GM12878 (cell line): ENCODE results near the gene CLRN1. TPM values are rescaled to one million over a fixed set of nuclear protein-coding genes. Genes with fewer than 3 reads are reported as not detected.

ENCODE experiments used
- ATAC-seq: fragments of 200-7000 bp; cut with Tn5 transposase; 3 replicates; pipeline ENCODE4 v1.9.1; 2020; ENCODE audit warnings: mild to moderate bottlenecking, moderate library complexity
- BruUV-seq: library from RNA; stranded (reverse); fragments of 400-500 nt; replicated peaks from 2 replicates; lab custom pipeline; 2021; lab: Mats Ljungman, UMichigan
- CTCF ChIA-PET: fragments of 300-600 bp; sonication (Branson Sonifier 250); formaldehyde crosslinking; extraction: SDS; loops from one replicate; lab custom pipeline; 2021; ENCODE audit warnings: inconsistent platforms; lab: Yijun Ruan, JAX
- POLR2A ChIA-PET: fragments of 350-600 bp; formaldehyde crosslinking; extraction: SDS; loops from one replicate; lab custom pipeline; 2021; ENCODE audit warnings: inconsistent platforms; lab: Charles Lee
- RAD21 ChIA-PET: fragments of 300-600 bp; sonication (Branson Sonifier 250); formaldehyde crosslinking; loops from one replicate; lab custom pipeline; 2023; ENCODE audit warnings: antibody characterized with exemption; ENCODE audit not compliant: unreplicated experiment; lab: Charles Lee
- SMC1A ChIA-PET: fragments of 300-600 bp; sonication (Branson Sonifier 250); formaldehyde crosslinking; loops from one replicate; lab custom pipeline; 2023; ENCODE audit not compliant: unreplicated experiment, uncharacterized antibody; lab: Charles Lee
- DNase-seq: peaks from one replicate; pipeline ENCODE4 v3.0.0-alpha.2; 2011; ENCODE audit warnings: low read depth, low spot score
- FAIRE-seq: peaks from 3 replicates; lab custom pipeline; 2011; peaks lifted over from hg19 to GRCh38; lab: Jason Lieb, UNC
- H2AFZ ChIP-seq: 2 replicates; pipeline ENCODE4 v1.6.0; 2011; ENCODE audit warnings: low read depth, low read length, control low read depth; ENCODE audit not compliant: control insufficient read depth
- H3K27ac ChIP-seq: 2 replicates; pipeline ENCODE4 v1.5.1; 2011; ENCODE audit warnings: control low read depth; ENCODE audit not compliant: control insufficient read depth, insufficient read depth
- H3K27me3 ChIP-seq, 2 experiments: replicated peaks in 1 of 2; 2 replicates each; pipeline versions ENCODE4 v1.6.0 to v1.6.1; 2011; ENCODE audit warnings: low read length in 1 of 2; ENCODE audit not compliant: control insufficient read depth in 2 of 2, insufficient read depth in 2 of 2
- H3K36me3 ChIP-seq, 2 experiments: 2 replicates each; pipeline ENCODE4 v1.5.1; 2011; ENCODE audit warnings: low read length in 1 of 2; ENCODE audit not compliant: control insufficient read depth in 2 of 2, insufficient read depth in 2 of 2
- H3K4me1 ChIP-seq: 2 replicates; pipeline ENCODE4 v1.6.1; 2011; ENCODE audit warnings: mild to moderate bottlenecking, low read length, moderate library complexity, mixed read lengths; ENCODE audit not compliant: control insufficient read depth, insufficient read depth
- H3K4me2 ChIP-seq: 2 replicates; pipeline ENCODE4 v1.6.0; 2011; ENCODE audit warnings: control low read depth; ENCODE audit not compliant: control insufficient read depth, insufficient read depth
- H3K4me3 ChIP-seq: fragments of 200-600 bp; sonication (generic); 2 replicates; pipeline ENCODE4 v1.5.1; 2016
- H3K79me2 ChIP-seq: 2 replicates; pipeline ENCODE4 v1.6.0; 2011; ENCODE audit warnings: low read length; ENCODE audit not compliant: control insufficient read depth, insufficient read depth
- H3K9ac ChIP-seq: 2 replicates; pipeline ENCODE4 v1.8.0; 2011; ENCODE audit warnings: low read length, control low read depth, mixed read lengths; ENCODE audit not compliant: control insufficient read depth, insufficient read depth
- H3K9me3 ChIP-seq: replicated peaks from 3 replicates; pipeline ENCODE4 v1.5.1; 2011; ENCODE audit warnings: mild to moderate bottlenecking, low read length; ENCODE audit not compliant: control insufficient read depth, insufficient read depth
- H4K20me1 ChIP-seq: 2 replicates; pipeline ENCODE4 v1.6.0; 2011; ENCODE audit not compliant: control insufficient read depth, insufficient read depth
- CBFB ChIP-seq: IDR thresholded peaks from 2 replicates; pipeline ENCODE4 v1.6.1; 2016; ENCODE audit warnings: antibody characterized with exemption, low read depth
- CREM ChIP-seq: IDR thresholded peaks from 2 replicates; pipeline ENCODE4 v1.6.1; 2014; ENCODE audit warnings: antibody characterized with exemption, low read depth
- EED ChIP-seq: sonication (generic); IDR thresholded peaks from 2 replicates; pipeline ENCODE4 v1.6.1; 2016; ENCODE audit warnings: antibody characterized with exemption, low read depth
- ETV6 ChIP-seq, 2 experiments: fragments of 450-650 bp in 1 of 2; IDR thresholded peaks in 1 of 2; conservative IDR thresholded peaks in 1 of 2; 2 replicates each; pipeline ENCODE4 v1.6.1; 2014; ENCODE audit warnings: antibody characterized with exemption in 1 of 2, borderline replicate concordance in 1 of 2, low read depth in 1 of 2, mild to moderate bottlenecking in 1 of 2, moderate library complexity in 1 of 2
- HDAC2 ChIP-seq: fragments of 200-600 bp; sonication (generic); IDR thresholded peaks from 2 replicates; pipeline ENCODE4 v1.6.1; 2017
- POLR2A ChIP-seq: IDR thresholded peaks from 2 replicates; pipeline ENCODE4 v1.6.1; 2011; ENCODE audit warnings: low read depth, mild to moderate bottlenecking, low read length
- RBBP5 ChIP-seq: fragments of 200-600 bp; sonication (generic); conservative IDR thresholded peaks from 2 replicates; pipeline ENCODE4 v1.6.1; 2016
- SIX5 ChIP-seq: IDR thresholded peaks from 2 replicates; pipeline ENCODE4 v1.6.1; 2011; ENCODE audit warnings: mild to moderate bottlenecking, low read depth, low read length, moderate library complexity; ENCODE audit not compliant: severe bottlenecking
- SPI1 ChIP-seq: IDR thresholded peaks from 2 replicates; pipeline ENCODE4 v1.6.1; 2011; ENCODE audit warnings: low read depth, mild to moderate bottlenecking, low read length, moderate library complexity, borderline replicate concordance; ENCODE audit not compliant: insufficient read depth
- STAT1 ChIP-seq: fragments of 450-650 bp; conservative IDR thresholded peaks from 2 replicates; pipeline ENCODE4 v1.6.1; 2014; ENCODE audit warnings: antibody characterized with exemption, mild to moderate bottlenecking
- WRNIP1 ChIP-seq: IDR thresholded peaks from 2 replicates; pipeline ENCODE4 v1.6.1; 2011; ENCODE audit warnings: low read depth, low read length, improper control_type of control experiment, borderline replicate concordance
- WGBS: methylation state at CpG from one replicate; pipeline ENCODE4 v1.1.6; 2016; ENCODE audit warnings: low lambda C conversion rate; ENCODE audit not compliant: insufficient replicate concordance, insufficient coverage; ENCODE audit errors: missing lambda C conversion rate; 5-methylcytosine and 5-hydroxymethylcytosine counted together
- in situ Hi-C: fragments of 300-500 bp; cut with MboI; formaldehyde crosslinking; loops from 9 replicates; pipeline ENCODE4 v1.14.3; 2018; ENCODE audit warnings: mixed read lengths
- intact Hi-C: fragments of 100-400 bp; cut with micrococcal nuclease; formaldehyde crosslinking; loops from one replicate; pipeline ENCODE4 v1.14.2; 2022; ENCODE audit not compliant: unreplicated experiment
- polyA plus RNA-seq, 11 experiments: library from polyadenylated mRNA; depleted of rRNA in 4 of 11; unstranded in 6 of 11; stranded (reverse) in 5 of 11; fragments of >200 nt; fragmentation: Nextera tagmentation in 4 of 11; fragmentation: Illumina TruSeq in 1 of 11; extraction: Ambion mirVana in 4 of 11; extraction: Trizol in 1 of 11; gene quantifications; 1 replicate in 1 of 11; 2 replicates in 10 of 11; pipeline versions ENCODE4 v1.2.1 to v1.2.3, GENCODE V29; 2011 to 2016; ENCODE audit warnings: inconsistent platforms in 2 of 11, missing spikeins in 2 of 11, low read depth in 1 of 11
- total RNA-seq, 4 experiments: library from RNA; depleted of rRNA in 3 of 4; stranded (reverse); fragments of >200 nt in 3 of 4; fragmentation: Illumina TruSeq in 1 of 4; extraction: Trizol in 1 of 4; gene quantifications; 2 replicates each; pipeline versions ENCODE4 v1.2.1 to v1.2.3, GENCODE V29; 2013 to 2021
- TF ChIP-seq, protein P1 (sequence below): fragments of 450-650 bp; IDR thresholded peaks from 2 replicates; pipeline ENCODE4 v1.6.1; 2017; ENCODE audit warnings: mild to moderate bottlenecking, low read depth, inconsistent platforms; ENCODE audit not compliant: poor library complexity, severe bottlenecking

The CLRN1 gene
- total and polyA plus RNA-seq, 10 of the 15 experiments (the other 5 are each of a cell fraction or from before 2014, with no cell fraction given): not detected

DNA sequence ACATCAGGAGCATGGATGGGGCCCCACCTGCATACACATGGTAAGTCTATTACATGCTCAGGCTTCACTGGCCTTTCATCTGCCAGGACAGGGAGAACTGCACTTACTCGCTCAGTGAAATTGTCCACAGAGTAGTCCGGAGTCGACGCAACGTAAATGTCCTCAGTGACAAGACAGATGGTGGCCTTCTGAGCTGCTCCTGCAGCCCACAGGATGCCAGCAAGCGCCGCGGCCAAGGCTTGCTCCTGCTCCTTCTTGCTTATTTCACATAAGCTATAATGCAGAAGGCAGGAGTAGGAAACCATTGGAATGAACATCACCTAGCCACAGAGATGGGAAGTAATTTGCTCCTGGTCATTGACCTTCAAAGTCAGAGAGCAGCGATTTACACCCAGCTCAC lies 81.7 kb downstream of the CLRN1 start:
- H3K4me3 ChIP-seq: no peak overlapping the region
- no peaks in the 10 kb centered on the region for H3K9me3 ChIP-seq
- no peaks in the 10 kb centered on the region; a peak in 1 of 4 replicates for H3K27me3 ChIP-seq
- no peaks in the 10 kb centered on the region for H3K36me3 ChIP-seq
- POLR2A ChIA-PET: no interaction called here
- H4K20me1 ChIP-seq: no peaks in the 10 kb centered on the region
- no peak overlapping the region for H2AFZ ChIP-seq
- RAD21 ChIA-PET: no interaction called here
- TF ChIP-seq, protein P1, sequence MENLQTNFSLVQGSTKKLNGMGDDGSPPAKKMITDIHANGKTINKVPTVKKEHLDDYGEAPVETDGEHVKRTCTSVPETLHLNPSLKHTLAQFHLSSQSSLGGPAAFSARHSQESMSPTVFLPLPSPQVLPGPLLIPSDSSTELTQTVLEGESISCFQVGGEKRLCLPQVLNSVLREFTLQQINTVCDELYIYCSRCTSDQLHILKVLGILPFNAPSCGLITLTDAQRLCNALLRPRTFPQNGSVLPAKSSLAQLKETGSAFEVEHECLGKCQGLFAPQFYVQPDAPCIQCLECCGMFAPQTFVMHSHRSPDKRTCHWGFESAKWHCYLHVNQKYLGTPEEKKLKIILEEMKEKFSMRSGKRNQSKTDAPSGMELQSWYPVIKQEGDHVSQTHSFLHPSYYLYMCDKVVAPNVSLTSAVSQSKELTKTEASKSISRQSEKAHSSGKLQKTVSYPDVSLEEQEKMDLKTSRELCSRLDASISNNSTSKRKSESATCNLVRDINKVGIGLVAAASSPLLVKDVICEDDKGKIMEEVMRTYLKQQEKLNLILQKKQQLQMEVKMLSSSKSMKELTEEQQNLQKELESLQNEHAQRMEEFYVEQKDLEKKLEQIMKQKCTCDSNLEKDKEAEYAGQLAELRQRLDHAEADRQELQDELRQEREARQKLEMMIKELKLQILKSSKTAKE: no peak
- TF ChIP-seq CBFB: no peak
- no peak for TF ChIP-seq POLR2A
- TF ChIP-seq SIX5: no peak
- TF ChIP-seq WRNIP1: no peak
- no peak for TF ChIP-seq EED
- no peak for TF ChIP-seq RBBP5
- TF ChIP-seq STAT1: no peak
- TF ChIP-seq SPI1: no peak
- no peak for TF ChIP-seq HDAC2
- TF ChIP-seq ETV6 (conservative IDR thresholded peaks at IDR 0.05 in 1 of 2, IDR thresholded peaks at IDR 0.05 in 1 of 2; ENCODE audit: borderline replicate concordance in 1 of 2, low read depth in 1 of 2): no peak
- TF ChIP-seq CREM: no peak
- intact Hi-C loops (no loop called here), in situ Hi-C loops (no loop called here)
- CTCF ChIA-PET: no interaction called here
- no peak overlapping the region for H3K9ac ChIP-seq
- WGBS: 64% methylated on average over 9 of the region's 9 CpGs
- BruUV-seq: no TSS peak
- H3K27ac ChIP-seq: no peak overlapping the region
- DNase-seq (no peak), ATAC-seq (no peak), FAIRE-seq (no peak)
- H3K79me2 ChIP-seq: no peaks in the 10 kb centered on the region
- H3K4me2 ChIP-seq: no peak overlapping the region
- H3K4me1 ChIP-seq: no peaks in the 10 kb centered on the region
- SMC1A ChIA-PET: no interaction called here
